Endothelial cell (in vitro differentiated cells): ENCODE measurements around the gene MCCC2. TPM values are rescaled to one million over a fixed set of nuclear protein-coding genes. Genes with fewer than 3 reads are reported as not detected.
"Not testable (repeated sequence)": the region's sequence is repeated elsewhere in the genome, so short reads cannot be mapped to it uniquely, and the experiment has no call there.

Experiments used
- DNase-seq: peaks from one replicate; pipeline ENCODE4 v3.0.0; 2021; ENCODE audit warnings: low spot score
- H3K27ac Mint-ChIP-seq: one replicate; pipeline ENCODE4 v1.8.0; 2021; ENCODE audit warnings: mixed read lengths, inconsistent platforms; ENCODE audit not compliant: unreplicated experiment
- H3K27me3 Mint-ChIP-seq: one replicate; pipeline ENCODE4 v1.8.0; 2021; ENCODE audit warnings: mild to moderate bottlenecking, moderate library complexity, mixed read lengths, inconsistent platforms; ENCODE audit not compliant: unreplicated experiment
- H3K36me3 Mint-ChIP-seq: one replicate; pipeline ENCODE4 v1.8.0; 2021; ENCODE audit warnings: mild to moderate bottlenecking, low read depth, mixed read lengths, inconsistent platforms; ENCODE audit not compliant: unreplicated experiment
- H3K4me1 Mint-ChIP-seq: one replicate; pipeline ENCODE4 v1.8.0; 2021; ENCODE audit warnings: mild to moderate bottlenecking, mixed read lengths, inconsistent platforms; ENCODE audit not compliant: unreplicated experiment
- H3K4me3 Mint-ChIP-seq: one replicate; pipeline ENCODE4 v1.8.0; 2021; ENCODE audit warnings: mild to moderate bottlenecking, mixed read lengths, inconsistent platforms; ENCODE audit not compliant: unreplicated experiment
- H3K9me3 Mint-ChIP-seq: one replicate; pipeline ENCODE4 v1.8.0; 2021; ENCODE audit warnings: mixed read lengths, inconsistent platforms; ENCODE audit not compliant: unreplicated experiment
- CTCF ChIP-seq: fragments of 200-600 bp; sonication (generic); IDR thresholded peaks from one replicate; pipeline ENCODE4 v1.5.0; 2021; ENCODE audit warnings: antibody characterized with exemption; ENCODE audit not compliant: unreplicated experiment
- total RNA-seq: library from RNA; stranded (reverse); fragmentation: NEBNext Ultra II Directional; extraction: Animal tissue kit (Norgen Biotek cat#: 25700); gene quantifications from one replicate; pipeline ENCODE4 v1.2.1, GENCODE V29; 2021; ENCODE audit not compliant: unreplicated experiment

Gene MCCC2
- total RNA-seq, 1 donor from 2014 or later = 38.3 TPM

GRCh38 chr5:71663191-71663969 is 76.2 kb downstream of the MCCC2 start:
- Mint-ChIP-seq H3K36me3 (peaks cover under 1% of the 10 kb centered on the region), H3K27ac (no peak overlapping the region), H3K27me3 (no peaks in the 10 kb centered on the region), H3K9me3 (no peaks in the 10 kb centered on the region), H3K4me1 (no peaks in the 10 kb centered on the region), H3K4me3 (no peak overlapping the region)
- no peak for TF ChIP-seq CTCF
- DNase-seq = no peak

DNA sequence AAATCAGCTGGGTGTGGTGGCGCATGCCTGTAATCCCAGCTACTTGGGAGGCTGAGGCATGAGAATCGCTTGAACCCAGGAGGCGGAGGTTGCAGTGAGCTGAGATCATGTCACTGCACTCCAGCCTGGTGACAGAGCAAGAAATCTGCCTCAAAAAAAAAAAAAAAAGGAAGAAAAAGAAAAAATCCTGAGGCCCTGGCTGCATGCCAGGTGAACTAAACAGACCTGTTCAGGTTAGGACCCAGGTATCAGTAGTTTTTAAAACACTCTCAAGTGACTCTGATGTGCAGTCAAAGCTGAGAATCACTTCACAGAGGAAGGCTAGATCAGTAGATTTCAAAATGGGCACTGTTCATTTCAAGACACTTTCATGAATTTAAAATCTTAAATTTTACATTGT is 77.5 kb downstream of the MCCC2 start:
- not testable (repeated sequence) for H3K27ac Mint-ChIP-seq, H3K36me3 Mint-ChIP-seq, H3K4me1 Mint-ChIP-seq, H3K27me3 Mint-ChIP-seq, H3K9me3 Mint-ChIP-seq, H3K4me3 Mint-ChIP-seq, DNase-seq

DNA sequence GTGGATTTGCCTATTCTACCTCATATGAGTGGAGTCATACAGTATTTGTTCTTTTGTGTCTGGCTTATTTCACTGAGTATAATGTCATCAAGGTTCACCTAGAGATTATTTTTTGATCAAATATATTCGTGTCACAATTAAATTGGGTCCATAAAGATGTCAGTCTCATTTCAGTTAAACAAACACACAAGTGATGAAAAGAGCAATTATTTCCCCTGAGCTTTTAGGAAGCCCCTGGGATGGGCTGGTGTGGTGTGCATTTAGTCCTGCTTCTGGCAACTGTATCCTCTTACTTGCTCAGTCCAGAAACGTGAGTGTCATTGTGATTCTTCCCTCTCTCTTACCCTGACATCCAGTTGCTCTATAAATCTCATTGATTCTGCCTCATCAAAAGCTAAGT is 79.2 kb downstream of the MCCC2 start:
- no peaks in the 10 kb centered on the region for H3K36me3 Mint-ChIP-seq

DNA sequence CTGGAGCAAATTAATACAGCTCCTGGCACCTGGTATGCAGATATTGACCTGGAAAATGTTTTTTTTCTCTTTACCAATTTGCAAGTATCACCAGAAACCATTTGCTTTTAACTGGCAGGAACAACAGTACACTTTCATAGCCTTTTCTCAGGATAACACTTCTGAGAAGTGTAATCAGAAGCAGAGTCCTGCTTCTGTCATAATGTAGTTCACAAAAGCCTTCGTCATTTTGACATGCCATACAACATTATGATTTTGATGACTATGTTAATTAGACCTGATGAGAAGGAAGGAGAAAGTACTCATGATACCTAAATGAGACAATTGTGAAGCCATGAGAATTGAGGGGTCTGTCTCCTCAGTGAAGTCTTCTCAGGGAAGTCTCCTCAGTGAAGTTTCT is 90.8 kb downstream of the MCCC2 start:
- no peaks in the 10 kb centered on the region for H3K36me3 Mint-ChIP-seq
- H3K4me3 Mint-ChIP-seq = no peak overlapping the region
- H3K9me3 Mint-ChIP-seq = no peaks in the 10 kb centered on the region
- no peak overlapping the region for H3K27ac Mint-ChIP-seq
- TF ChIP-seq CTCF = no peak
- no peak for DNase-seq
- H3K27me3 Mint-ChIP-seq = no peaks in the 10 kb centered on the region
- H3K4me1 Mint-ChIP-seq = no peaks in the 10 kb centered on the region

More for the DNA sequence above, 79.2 kb downstream of the MCCC2 start:
- DNase-seq = no peak
- Mint-ChIP-seq H3K27ac (no peak overlapping the region), H3K9me3 (no peaks in the 10 kb centered on the region), H3K4me1 (no peaks in the 10 kb centered on the region), H3K27me3 (no peaks in the 10 kb centered on the region), H3K4me3 (no peak overlapping the region)
- no peak for TF ChIP-seq CTCF

DNA sequence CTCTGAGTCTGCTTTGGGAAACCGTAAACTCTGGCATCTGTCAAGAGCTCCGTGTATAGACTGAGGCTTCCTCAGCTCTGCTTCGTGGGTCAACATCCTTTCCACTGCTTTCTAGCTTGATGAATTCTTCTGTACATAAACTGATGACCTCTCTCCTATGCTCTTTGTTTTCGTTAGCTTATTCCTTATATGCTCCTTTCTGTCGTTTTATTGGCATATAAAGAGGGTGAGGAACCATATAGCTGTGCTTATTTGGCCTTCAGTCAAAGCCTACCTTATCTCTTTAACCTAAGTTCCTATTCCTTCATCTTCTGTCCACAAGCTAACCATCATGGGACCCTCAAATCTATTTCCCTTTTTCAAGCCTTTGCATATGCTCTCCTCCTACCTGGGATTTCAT is 92.6 kb downstream of the MCCC2 start:
- H3K4me1 Mint-ChIP-seq = peaks cover 6% of the 10 kb centered on the region
- no peaks in the 10 kb centered on the region for H3K9me3 Mint-ChIP-seq
- no peak overlapping the region for H3K27ac Mint-ChIP-seq
- H3K27me3 Mint-ChIP-seq = no peaks in the 10 kb centered on the region
- H3K36me3 Mint-ChIP-seq = no peaks in the 10 kb centered on the region
- H3K4me3 Mint-ChIP-seq = no peak overlapping the region
- no peak for TF ChIP-seq CTCF
- no peak for DNase-seq
